ENCODE data around the gene CA12. TPM values are rescaled to one million over a fixed set of nuclear protein-coding genes. Genes with fewer than 3 reads are reported as not detected.

The CA12 gene
- total and polyA plus RNA-seq, 2 donors (not counting 3 experiments of a cell fraction or from before 2014, with no cell fraction given), result 1.1 to 5.9 TPM

DNA sequence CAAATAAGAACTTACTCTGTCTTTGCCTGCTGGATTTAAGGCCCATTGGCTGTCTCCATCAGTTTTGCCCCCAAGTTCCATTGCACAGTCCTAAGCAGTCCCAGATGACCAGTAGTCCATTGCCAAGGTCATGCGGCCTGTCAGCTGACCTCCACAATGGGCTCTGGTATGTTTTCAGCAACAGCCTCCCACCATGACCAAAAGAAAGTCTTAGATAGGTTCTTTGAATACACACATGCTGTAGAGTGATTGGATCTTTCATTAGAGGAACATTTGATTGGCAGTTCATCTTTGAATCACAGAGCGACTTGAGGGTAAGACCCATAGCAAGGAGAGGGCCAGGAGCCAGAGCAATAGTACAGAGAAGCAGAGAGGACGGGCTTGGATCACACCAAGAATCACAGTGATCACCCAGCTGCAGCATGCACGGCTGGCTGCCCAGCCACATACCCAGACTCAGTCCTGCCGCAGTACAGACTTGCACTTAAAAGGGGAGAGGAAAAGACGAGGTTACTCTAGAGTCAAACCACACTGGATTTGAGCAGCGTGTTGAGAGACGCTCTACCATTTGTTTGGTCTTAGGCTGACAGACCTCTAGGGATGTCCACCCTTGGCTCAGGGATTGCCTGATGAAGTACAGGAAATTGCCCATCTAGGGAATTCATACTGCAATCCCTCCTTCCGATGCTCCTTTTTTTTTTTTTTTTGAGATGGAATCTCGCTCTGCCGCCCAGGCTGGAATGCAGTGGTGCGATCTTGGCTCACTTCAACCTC, 53.8 kb downstream of the CA12 start:
- Histone ChIP-seq H2AFZ (ENCODE audit: low read depth, low read length) (no peak overlapping the region), H3K27ac (ENCODE audit: insufficient read depth, low read depth, low read length) (no peak overlapping the region), H4K20me1 (replicated peaks; ENCODE audit: control insufficient read depth, extremely low read depth, insufficient read depth, low read length) (no peaks in the 10 kb centered on the region), H3K4me1 (ENCODE audit: control insufficient read depth, extremely low read depth, insufficient read depth, low read length) (peaks cover 6% of the 10 kb centered on the region), H3K36me3 (ENCODE audit: control insufficient read depth in 2 of 2, extremely low read depth in 1 of 2, insufficient read depth in 2 of 2, low read length in 2 of 2) (no peaks in the 10 kb centered on the region), H3K27me3 (ENCODE audit: control insufficient read depth in 2 of 2, insufficient read depth in 2 of 2, low read length in 2 of 2) (no peaks in the 10 kb centered on the region), H3K9me1 (replicated peaks; ENCODE audit: control insufficient read depth, extremely low read depth, insufficient read depth, low read length) (no peaks in the 10 kb centered on the region), H3K9me3 (replicated peaks; ENCODE audit: control insufficient read depth, insufficient read depth, low read length) (no peaks in the 10 kb centered on the region), H3K4me3 (replicated peaks in 1 of 3; ENCODE audit: insufficient read depth in 1 of 3, low read depth in 1 of 3, low read length in 3 of 3) (no peak overlapping the region), H3K4me2 (ENCODE audit: insufficient read depth, low read length) (no peak overlapping the region), H3K9ac (replicated peaks; ENCODE audit: extremely low read depth, insufficient read depth, low read length) (no peak overlapping the region), H3K79me2 (ENCODE audit: control insufficient read depth, insufficient read depth, low read length) (no peaks in the 10 kb centered on the region)
- DNase-seq (ENCODE audit: low read depth, low spot score) (no peak), FAIRE-seq (no peak)
- intact Hi-C loops (cut with micrococcal nuclease) (no loop called here), dilution Hi-C loops (cut with MboI; ENCODE audit: extremely low pct_ligation_motif_present, low sequenced_read_pairs) (no loop called here)
- no TSS peak for BruUV-seq (replicated peaks)
- ChIA-PET POLR2A (no interaction called here), CTCF (no interaction called here)
- TF ChIP-seq GATA2 (IDR thresholded peaks at IDR 0.05; ENCODE audit: insufficient read depth, insufficient read length, low read depth, low read length) (no peak), POLR2A (IDR thresholded peaks at IDR 0.05; ENCODE audit: low read depth, low read length) (no peak), FOS (IDR thresholded peaks at IDR 0.05; ENCODE audit: borderline replicate concordance, insufficient read depth, low read length) (no peak), POLR2AphosphoS5 (IDR thresholded peaks at IDR 0.05; ENCODE audit: insufficient read depth, low read depth, low read length) (no peak), MYC (IDR thresholded peaks at IDR 0.05; ENCODE audit: low read depth, low read length) (no peak), JUN (IDR thresholded peaks at IDR 0.05; ENCODE audit: borderline replicate concordance, insufficient read depth, insufficient read length, low read depth) (no peak), EZH2 (IDR thresholded peaks at IDR 0.05; ENCODE audit: borderline replicate concordance, low read depth, low read length, severe bottlenecking) (no peak)
- TF ChIP-seq, protein P1, sequence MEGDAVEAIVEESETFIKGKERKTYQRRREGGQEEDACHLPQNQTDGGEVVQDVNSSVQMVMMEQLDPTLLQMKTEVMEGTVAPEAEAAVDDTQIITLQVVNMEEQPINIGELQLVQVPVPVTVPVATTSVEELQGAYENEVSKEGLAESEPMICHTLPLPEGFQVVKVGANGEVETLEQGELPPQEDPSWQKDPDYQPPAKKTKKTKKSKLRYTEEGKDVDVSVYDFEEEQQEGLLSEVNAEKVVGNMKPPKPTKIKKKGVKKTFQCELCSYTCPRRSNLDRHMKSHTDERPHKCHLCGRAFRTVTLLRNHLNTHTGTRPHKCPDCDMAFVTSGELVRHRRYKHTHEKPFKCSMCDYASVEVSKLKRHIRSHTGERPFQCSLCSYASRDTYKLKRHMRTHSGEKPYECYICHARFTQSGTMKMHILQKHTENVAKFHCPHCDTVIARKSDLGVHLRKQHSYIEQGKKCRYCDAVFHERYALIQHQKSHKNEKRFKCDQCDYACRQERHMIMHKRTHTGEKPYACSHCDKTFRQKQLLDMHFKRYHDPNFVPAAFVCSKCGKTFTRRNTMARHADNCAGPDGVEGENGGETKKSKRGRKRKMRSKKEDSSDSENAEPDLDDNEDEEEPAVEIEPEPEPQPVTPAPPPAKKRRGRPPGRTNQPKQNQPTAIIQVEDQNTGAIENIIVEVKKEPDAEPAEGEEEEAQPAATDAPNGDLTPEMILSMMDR (IDR thresholded peaks at IDR 0.05; ENCODE audit: extremely low read depth in 1 of 2, insufficient read depth in 1 of 2, low read depth in 1 of 2, low read length in 2 of 2), result no peak
- TF ChIP-seq, protein P2, sequence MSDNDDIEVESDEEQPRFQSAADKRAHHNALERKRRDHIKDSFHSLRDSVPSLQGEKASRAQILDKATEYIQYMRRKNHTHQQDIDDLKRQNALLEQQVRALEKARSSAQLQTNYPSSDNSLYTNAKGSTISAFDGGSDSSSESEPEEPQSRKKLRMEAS (IDR thresholded peaks at IDR 0.05; ENCODE audit: insufficient read depth, insufficient read length), result no peak

All from endothelial cell of umbilical vein (primary cell).